Liver (tissue), 9 donors: Measurements from ENCODE around the gene FLVCR2. TPM values are rescaled to one million over a fixed set of nuclear protein-coding genes. Genes with fewer than 3 reads are reported as not detected.
A peak's percentile ranks its signal among the peaks of the same experiment; 100 is the strongest.

Experiments used
- DNase-seq: peaks from one replicate; pipeline ENCODE4 v3.0.0-alpha.2; 2017; ENCODE audit warnings: low spot score
- H3K27ac ChIP-seq, 2 donors: one replicate each; pipeline ENCODE4 v1.7.0; 2013; ENCODE audit warnings: inconsistent platforms in 2 of 2, low read length in 2 of 2, control low read depth in 1 of 2, low read depth in 1 of 2, mild to moderate bottlenecking in 1 of 2
- H3K27me3 ChIP-seq, 4 donors: one replicate each; pipeline versions ENCODE4 v1.6.1 to v1.7.0; 2013; ENCODE audit warnings: low read length in 3 of 4, inconsistent platforms in 1 of 4, mild to moderate bottlenecking in 1 of 4, moderate library complexity in 1 of 4; ENCODE audit not compliant: control insufficient read depth in 4 of 4, insufficient read depth in 4 of 4
- H3K36me3 ChIP-seq, 4 donors: one replicate each; pipeline versions ENCODE4 v1.6.1 to v1.7.0; 2013; ENCODE audit warnings: low read length in 3 of 4, mild to moderate bottlenecking in 3 of 4, low read depth in 1 of 4, moderate library complexity in 1 of 4; ENCODE audit not compliant: control insufficient read depth in 4 of 4, insufficient read depth in 3 of 4
- H3K4me1 ChIP-seq, 4 donors: one replicate each; pipeline versions ENCODE4 v1.6.1 to v1.7.0; 2013; ENCODE audit warnings: low read length in 3 of 4, mild to moderate bottlenecking in 3 of 4, moderate library complexity in 1 of 4; ENCODE audit not compliant: control insufficient read depth in 4 of 4, insufficient read depth in 4 of 4
- H3K4me3 ChIP-seq, 3 donors: one replicate each; pipeline versions ENCODE4 v1.6.1 to v1.7.0; 2013; ENCODE audit warnings: low read length in 3 of 3, control low read depth in 1 of 3, low read depth in 1 of 3, mild to moderate bottlenecking in 1 of 3
- H3K9ac ChIP-seq, 2 donors: one replicate each; pipeline ENCODE4 v1.7.0; 2013; ENCODE audit warnings: low read length in 2 of 2, mild to moderate bottlenecking in 2 of 2, moderate library complexity in 2 of 2, control low read depth in 1 of 2, low read depth in 1 of 2
- H3K9me3 ChIP-seq, 4 donors: one replicate each; pipeline versions ENCODE4 v1.6.1 to v1.7.0; 2013; ENCODE audit warnings: low read length in 3 of 4; ENCODE audit not compliant: control insufficient read depth in 4 of 4
- EGR1 ChIP-seq, 2 donors: IDR thresholded peaks; 2 replicates each; pipeline ENCODE4 v1.6.1; 2016 to 2018; ENCODE audit warnings: antibody characterized with exemption in 2 of 2, low read depth in 2 of 2
- FOXA1 ChIP-seq: IDR thresholded peaks from 2 replicates; pipeline ENCODE4 v1.6.1; 2016; ENCODE audit warnings: antibody characterized with exemption
- FOXA2 ChIP-seq: IDR thresholded peaks from 2 replicates; pipeline ENCODE4 v1.6.1; 2016; ENCODE audit warnings: antibody characterized with exemption
- GABPA ChIP-seq, 2 donors: IDR thresholded peaks in 1 of 2; conservative IDR thresholded peaks in 1 of 2; 2 replicates each; pipeline ENCODE4 v1.6.1; 2016; ENCODE audit warnings: antibody characterized with exemption in 2 of 2, mild to moderate bottlenecking in 1 of 2, moderate library complexity in 1 of 2
- HNF4A ChIP-seq, 2 donors: conservative IDR thresholded peaks; 2 replicates each; pipeline ENCODE4 v1.6.1; 2016; ENCODE audit warnings: antibody characterized with exemption in 2 of 2, mild to moderate bottlenecking in 2 of 2
- HNF4G ChIP-seq: IDR thresholded peaks from 2 replicates; pipeline ENCODE4 v1.6.1; 2016; ENCODE audit warnings: antibody characterized with exemption
- JUND ChIP-seq, 2 donors: IDR thresholded peaks; 2 replicates each; pipeline ENCODE4 v1.6.1; 2016; ENCODE audit warnings: antibody characterized with exemption in 2 of 2
- NR2F2 ChIP-seq: IDR thresholded peaks from 2 replicates; pipeline ENCODE4 v1.6.1; 2016; ENCODE audit warnings: antibody characterized with exemption
- RAD21 ChIP-seq, 2 donors: IDR thresholded peaks; 2 replicates each; pipeline ENCODE4 v1.6.1; 2016; ENCODE audit warnings: antibody characterized with exemption in 2 of 2, mild to moderate bottlenecking in 2 of 2
- RXRA ChIP-seq, 2 donors: IDR thresholded peaks; 2 replicates each; pipeline ENCODE4 v1.6.1; 2017 to 2018; ENCODE audit warnings: antibody characterized with exemption in 2 of 2, mild to moderate bottlenecking in 1 of 2
- SP1 ChIP-seq: IDR thresholded peaks from 2 replicates; pipeline ENCODE4 v1.6.1; 2018; ENCODE audit warnings: antibody characterized with exemption, mild to moderate bottlenecking
- TAF1 ChIP-seq: conservative IDR thresholded peaks from 2 replicates; pipeline ENCODE4 v1.6.1; 2016; ENCODE audit warnings: antibody characterized with exemption, mild to moderate bottlenecking
- YY1 ChIP-seq: IDR thresholded peaks from 2 replicates; pipeline ENCODE4 v1.6.1; 2016; ENCODE audit warnings: antibody characterized with exemption, mild to moderate bottlenecking
- WGBS: extraction: QIAGEN DNeasy Blood & Tissue Kit; methylation state at CpG from one replicate; pipeline ENCODE4 v1.1.7; 2013; 5-methylcytosine and 5-hydroxymethylcytosine counted together
- polyA plus RNA-seq, 2 donors: library from polyadenylated mRNA; stranded (reverse) in 1 of 2; unstranded in 1 of 2; fragments of 200-250 nt in 1 of 2; fragments of >200 nt in 1 of 2; fragmentation: Nextera tagmentation in 1 of 2; extraction: Ambion mirVana in 1 of 2; gene quantifications; one replicate each; pipeline versions ENCODE4 v1.2.1 to v1.2.3, GENCODE V29; 2013 to 2015
- total RNA-seq, 2 donors: library from RNA; depleted of rRNA; stranded (reverse); fragments of >200 nt; gene quantifications; one replicate each; pipeline ENCODE4 v1.2.3, GENCODE V29; 2014
- TF ChIP-seq, protein P1 (sequence below): IDR thresholded peaks from 2 replicates; pipeline ENCODE4 v1.6.1; 2016; ENCODE audit warnings: antibody characterized with exemption
- TF ChIP-seq, protein P2 (sequence below): IDR thresholded peaks from 2 replicates; pipeline ENCODE4 v1.6.1; 2016; ENCODE audit warnings: antibody characterized with exemption, mild to moderate bottlenecking
- TF ChIP-seq, protein P3 (sequence below): IDR thresholded peaks from 2 replicates; pipeline ENCODE4 v1.6.1; 2016; ENCODE audit warnings: antibody characterized with exemption
- TF ChIP-seq, protein P4 (sequence below): fragments of 150-350 bp; IDR thresholded peaks from 2 replicates; pipeline ENCODE4 v1.5.1; 2017; ENCODE audit warnings: improper control_type of control experiment, low read depth, low read length; ENCODE audit not compliant: missing input control
- TF ChIP-seq, protein P5 (sequence below): IDR thresholded peaks from 2 replicates; pipeline ENCODE4 v1.6.1; 2016; ENCODE audit warnings: antibody characterized with exemption
- donor health status: healthy.
- donor health status: healthy.
- donor health status: healthy.
- donor health status: healthy.
- donor health status: healthy.

Gene FLVCR2
- total and polyA plus RNA-seq, 4 donors: 8.7 to 13.1 (median 11.3) TPM

DNA sequence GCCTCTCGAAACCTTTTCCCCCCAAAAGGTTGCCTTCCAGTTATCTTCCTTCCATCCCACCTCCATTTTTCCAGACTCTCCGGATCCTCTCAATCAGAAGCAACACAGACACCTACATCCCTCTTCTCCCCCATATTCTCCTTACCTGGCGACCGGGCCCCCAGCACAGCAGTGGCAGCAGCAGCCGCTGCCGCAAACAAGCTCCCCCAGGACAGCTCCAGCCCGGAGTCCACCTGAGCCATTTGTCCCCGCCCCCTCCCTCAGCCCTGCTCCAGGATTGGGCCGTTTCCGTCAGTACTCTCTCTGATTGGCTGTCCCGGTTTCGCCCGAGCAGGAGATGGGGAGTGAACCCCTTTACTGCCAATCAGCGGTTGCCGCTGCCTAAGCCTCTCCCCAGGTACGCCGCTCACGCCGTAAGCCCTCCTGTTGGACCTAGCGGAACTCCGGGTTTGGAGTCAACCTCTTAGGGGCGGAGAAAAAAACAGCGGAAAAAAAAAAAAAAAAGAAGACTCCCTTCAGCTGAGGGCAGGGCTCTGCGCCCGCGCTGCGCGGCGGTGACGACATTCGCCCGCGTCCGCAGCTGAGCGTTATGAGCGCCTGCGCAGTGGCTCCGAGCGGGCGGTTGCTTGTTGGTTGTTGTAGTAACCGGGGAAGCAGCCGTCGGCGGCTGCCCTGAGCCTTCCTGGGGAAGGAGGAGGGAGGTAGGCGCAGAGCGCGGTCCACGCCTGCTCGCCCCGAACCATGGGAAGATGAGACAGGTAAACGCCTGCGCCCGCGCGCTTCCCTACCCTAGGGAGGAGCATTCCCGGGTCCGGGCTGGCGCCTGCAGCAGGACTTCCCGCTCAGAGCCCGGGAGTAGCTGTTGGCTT lies 82.4 kb downstream of the FLVCR2 start, which contains the start of the genes ERG28 and TTLL5:
ERG28 (minus strand) TSS at position 247 of the 869 bp plus-strand sequence. CDS start 3,374 bp downstream, outside the sequence.
TTLL5 (plus strand) TSS at position 617 of the 869 bp plus-strand sequence. CDS start 1,904 bp downstream, outside the sequence.
- WGBS: under 1% methylated on average over 60 of the region's 60 CpGs
- peak within 1 kb of the TSS; percentile 89 to 98 (median 95) for H3K4me3 ChIP-seq

More for the DNA sequence above, 82.4 kb downstream of the FLVCR2 start, which contains the start of the genes ERG28 and TTLL5:
- peak within 1 kb of the TSS; percentile 81 to 97 for H3K27ac ChIP-seq
- peaks cover 0 to 22% (median 17%) of the 10 kb centered on the region in 4 donors for H3K4me1 ChIP-seq
- peaks cover 2 to 16% (median 9%) of the 10 kb centered on the region in 4 donors for H3K36me3 ChIP-seq
- peak; percentile 97 for DNase-seq
- H3K9ac ChIP-seq: peak within 1 kb of the TSS; percentile 95 to 98
- H3K9me3 ChIP-seq: no peaks in the 10 kb centered on the region
- TF ChIP-seq, protein P1, sequence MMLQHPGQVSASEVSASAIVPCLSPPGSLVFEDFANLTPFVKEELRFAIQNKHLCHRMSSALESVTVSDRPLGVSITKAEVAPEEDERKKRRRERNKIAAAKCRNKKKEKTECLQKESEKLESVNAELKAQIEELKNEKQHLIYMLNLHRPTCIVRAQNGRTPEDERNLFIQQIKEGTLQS: peak; percentile 55
- TF ChIP-seq YY1 (peak; percentile 85), FOXA2 (no peak), FOXA1 (peak; percentile 42), RAD21 (IDR thresholded peaks at IDR 0.05) (peak in 1 of 2 donors; percentile 14), NR2F2 (peak; percentile 20), SP1 (peak; percentile 97), RXRA (IDR thresholded peaks at IDR 0.05) (peak; percentile 35 to 66), GABPA (IDR thresholded peaks at IDR 0.05 in 1 of 2, conservative IDR thresholded peaks at IDR 0.05 in 1 of 2) (peak in 1 of 2 donors; percentile 74), HNF4G (no peak), TAF1 (peak; percentile 28), HNF4A (conservative IDR thresholded peaks at IDR 0.05) (peak; percentile 58 to 70), EGR1 (IDR thresholded peaks at IDR 0.05; ENCODE audit: low read depth in 2 of 2) (peak; percentile 16 to 41), JUND (IDR thresholded peaks at IDR 0.05) (peak; percentile 49 to 62)
- TF ChIP-seq, protein P2, sequence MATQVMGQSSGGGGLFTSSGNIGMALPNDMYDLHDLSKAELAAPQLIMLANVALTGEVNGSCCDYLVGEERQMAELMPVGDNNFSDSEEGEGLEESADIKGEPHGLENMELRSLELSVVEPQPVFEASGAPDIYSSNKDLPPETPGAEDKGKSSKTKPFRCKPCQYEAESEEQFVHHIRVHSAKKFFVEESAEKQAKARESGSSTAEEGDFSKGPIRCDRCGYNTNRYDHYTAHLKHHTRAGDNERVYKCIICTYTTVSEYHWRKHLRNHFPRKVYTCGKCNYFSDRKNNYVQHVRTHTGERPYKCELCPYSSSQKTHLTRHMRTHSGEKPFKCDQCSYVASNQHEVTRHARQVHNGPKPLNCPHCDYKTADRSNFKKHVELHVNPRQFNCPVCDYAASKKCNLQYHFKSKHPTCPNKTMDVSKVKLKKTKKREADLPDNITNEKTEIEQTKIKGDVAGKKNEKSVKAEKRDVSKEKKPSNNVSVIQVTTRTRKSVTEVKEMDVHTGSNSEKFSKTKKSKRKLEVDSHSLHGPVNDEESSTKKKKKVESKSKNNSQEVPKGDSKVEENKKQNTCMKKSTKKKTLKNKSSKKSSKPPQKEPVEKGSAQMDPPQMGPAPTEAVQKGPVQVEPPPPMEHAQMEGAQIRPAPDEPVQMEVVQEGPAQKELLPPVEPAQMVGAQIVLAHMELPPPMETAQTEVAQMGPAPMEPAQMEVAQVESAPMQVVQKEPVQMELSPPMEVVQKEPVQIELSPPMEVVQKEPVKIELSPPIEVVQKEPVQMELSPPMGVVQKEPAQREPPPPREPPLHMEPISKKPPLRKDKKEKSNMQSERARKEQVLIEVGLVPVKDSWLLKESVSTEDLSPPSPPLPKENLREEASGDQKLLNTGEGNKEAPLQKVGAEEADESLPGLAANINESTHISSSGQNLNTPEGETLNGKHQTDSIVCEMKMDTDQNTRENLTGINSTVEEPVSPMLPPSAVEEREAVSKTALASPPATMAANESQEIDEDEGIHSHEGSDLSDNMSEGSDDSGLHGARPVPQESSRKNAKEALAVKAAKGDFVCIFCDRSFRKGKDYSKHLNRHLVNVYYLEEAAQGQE: peak; percentile 28
- TF ChIP-seq, protein P3, sequence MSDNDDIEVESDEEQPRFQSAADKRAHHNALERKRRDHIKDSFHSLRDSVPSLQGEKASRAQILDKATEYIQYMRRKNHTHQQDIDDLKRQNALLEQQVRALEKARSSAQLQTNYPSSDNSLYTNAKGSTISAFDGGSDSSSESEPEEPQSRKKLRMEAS: peak; percentile 68
- TF ChIP-seq, protein P4, sequence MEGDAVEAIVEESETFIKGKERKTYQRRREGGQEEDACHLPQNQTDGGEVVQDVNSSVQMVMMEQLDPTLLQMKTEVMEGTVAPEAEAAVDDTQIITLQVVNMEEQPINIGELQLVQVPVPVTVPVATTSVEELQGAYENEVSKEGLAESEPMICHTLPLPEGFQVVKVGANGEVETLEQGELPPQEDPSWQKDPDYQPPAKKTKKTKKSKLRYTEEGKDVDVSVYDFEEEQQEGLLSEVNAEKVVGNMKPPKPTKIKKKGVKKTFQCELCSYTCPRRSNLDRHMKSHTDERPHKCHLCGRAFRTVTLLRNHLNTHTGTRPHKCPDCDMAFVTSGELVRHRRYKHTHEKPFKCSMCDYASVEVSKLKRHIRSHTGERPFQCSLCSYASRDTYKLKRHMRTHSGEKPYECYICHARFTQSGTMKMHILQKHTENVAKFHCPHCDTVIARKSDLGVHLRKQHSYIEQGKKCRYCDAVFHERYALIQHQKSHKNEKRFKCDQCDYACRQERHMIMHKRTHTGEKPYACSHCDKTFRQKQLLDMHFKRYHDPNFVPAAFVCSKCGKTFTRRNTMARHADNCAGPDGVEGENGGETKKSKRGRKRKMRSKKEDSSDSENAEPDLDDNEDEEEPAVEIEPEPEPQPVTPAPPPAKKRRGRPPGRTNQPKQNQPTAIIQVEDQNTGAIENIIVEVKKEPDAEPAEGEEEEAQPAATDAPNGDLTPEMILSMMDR: no peak
- TF ChIP-seq, protein P5, sequence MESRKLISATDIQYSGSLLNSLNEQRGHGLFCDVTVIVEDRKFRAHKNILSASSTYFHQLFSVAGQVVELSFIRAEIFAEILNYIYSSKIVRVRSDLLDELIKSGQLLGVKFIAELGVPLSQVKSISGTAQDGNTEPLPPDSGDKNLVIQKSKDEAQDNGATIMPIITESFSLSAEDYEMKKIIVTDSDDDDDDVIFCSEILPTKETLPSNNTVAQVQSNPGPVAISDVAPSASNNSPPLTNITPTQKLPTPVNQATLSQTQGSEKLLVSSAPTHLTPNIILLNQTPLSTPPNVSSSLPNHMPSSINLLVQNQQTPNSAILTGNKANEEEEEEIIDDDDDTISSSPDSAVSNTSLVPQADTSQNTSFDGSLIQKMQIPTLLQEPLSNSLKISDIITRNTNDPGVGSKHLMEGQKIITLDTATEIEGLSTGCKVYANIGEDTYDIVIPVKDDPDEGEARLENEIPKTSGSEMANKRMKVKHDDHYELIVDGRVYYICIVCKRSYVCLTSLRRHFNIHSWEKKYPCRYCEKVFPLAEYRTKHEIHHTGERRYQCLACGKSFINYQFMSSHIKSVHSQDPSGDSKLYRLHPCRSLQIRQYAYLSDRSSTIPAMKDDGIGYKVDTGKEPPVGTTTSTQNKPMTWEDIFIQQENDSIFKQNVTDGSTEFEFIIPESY: no peak
- no peaks in the 10 kb centered on the region for H3K27me3 ChIP-seq
